MV-4-11 (cell line): Measurements from ENCODE around the gene THUMPD3.

Experiments
- DNase-seq: peaks from one replicate; lab custom pipeline; 2025; lab: John Stamatoyannopoulos, UW

THUMPD3 gene

GRCh38 chr3:9362731-9363530 lies at the start of gene THUMPD3:
TSS of gene THUMPD3 (plus strand) at chr3:9363054. CDS start at chr3:9365069, 2,015 bp downstream.
- peak; percentile 94 for DNase-seq

GRCh38 chr3:9314796-9315195 lies 48.1 kb upstream of the THUMPD3 start:
- no peak for DNase-seq

- no peak for DNase-seq
These were observed 45.9 kb upstream of the THUMPD3 start for GRCh38 chr3:9316881-9317361.

- DNase-seq = no peak
These were observed 40.1 kb upstream of the THUMPD3 start for GRCh38 chr3:9322780-9323179.

GRCh38 chr3:9324944-9325343 lies 37.9 kb upstream of the THUMPD3 start:
- DNase-seq = no peak

GRCh38 chr3:9327578-9327977 lies 35.3 kb upstream of the THUMPD3 start:
- no peak for DNase-seq

GRCh38 chr3:9330166-9330703 lies 32.6 kb upstream of the THUMPD3 start:
- DNase-seq = no peak

GRCh38 chr3:9331171-9331570 lies 31.7 kb upstream of the THUMPD3 start:
- no peak for DNase-seq

- DNase-seq = no peak
These were observed 30.4 kb upstream of the THUMPD3 start for GRCh38 chr3:9332250-9333030.

GRCh38 chr3:9339761-9340471 lies 22.9 kb upstream of the THUMPD3 start:
- DNase-seq = no peak

- DNase-seq = no peak
These were observed 22.4 kb upstream of the THUMPD3 start for GRCh38 chr3:9340472-9340902.

- DNase-seq = no peak
These were observed 20.2 kb upstream of the THUMPD3 start for GRCh38 chr3:9342696-9343095.

GRCh38 chr3:9343115-9343514 lies 19.7 kb upstream of the THUMPD3 start:
- DNase-seq = no peak

- DNase-seq = no peak
These were observed 17.8 kb upstream of the THUMPD3 start for GRCh38 chr3:9345041-9345440.

- DNase-seq = no peak
These were observed 16.7 kb upstream of the THUMPD3 start for GRCh38 chr3:9346141-9346540.

GRCh38 chr3:9347081-9347480 lies 15.8 kb upstream of the THUMPD3 start:
- DNase-seq = no peak

- DNase-seq = no peak
These were observed 15.0 kb upstream of the THUMPD3 start for GRCh38 chr3:9347887-9348286.

GRCh38 chr3:9349321-9350117 lies 13.3 kb upstream of the THUMPD3 start:
- peak; percentile 13 for DNase-seq

- no peak for DNase-seq
These were observed 11.1 kb upstream of the THUMPD3 start for GRCh38 chr3:9351709-9352126.

GRCh38 chr3:9352917-9353752 lies 9.7 kb upstream of the THUMPD3 start:
- DNase-seq = peak; percentile 62
